GM12801 (cell line): ENCODE results near the gene LRATD1.

Experiments used
- CTCF ChIP-seq: IDR thresholded peaks from one replicate; pipeline ENCODE4 v1.5.1; 2011; ENCODE audit warnings: control low read depth; ENCODE audit not compliant: insufficient read length; ENCODE audit errors: extremely low read depth

Gene LRATD1

GRCh38 chr2:14678761-14679160, 46.2 kb downstream of the LRATD1 start:
- no peak for TF ChIP-seq CTCF

- no peak for TF ChIP-seq CTCF
Measured at GRCh38 chr2:14681608-14682007, 49.1 kb downstream of the LRATD1 start.
